Measurements from ENCODE around the gene SLC6A4. TPM values are rescaled to one million over a fixed set of nuclear protein-coding genes. Genes with fewer than 3 reads are reported as not detected.

Gene SLC6A4
- total RNA-seq, 1 experiment from 2014 or later = 0.30 TPM

DNA sequence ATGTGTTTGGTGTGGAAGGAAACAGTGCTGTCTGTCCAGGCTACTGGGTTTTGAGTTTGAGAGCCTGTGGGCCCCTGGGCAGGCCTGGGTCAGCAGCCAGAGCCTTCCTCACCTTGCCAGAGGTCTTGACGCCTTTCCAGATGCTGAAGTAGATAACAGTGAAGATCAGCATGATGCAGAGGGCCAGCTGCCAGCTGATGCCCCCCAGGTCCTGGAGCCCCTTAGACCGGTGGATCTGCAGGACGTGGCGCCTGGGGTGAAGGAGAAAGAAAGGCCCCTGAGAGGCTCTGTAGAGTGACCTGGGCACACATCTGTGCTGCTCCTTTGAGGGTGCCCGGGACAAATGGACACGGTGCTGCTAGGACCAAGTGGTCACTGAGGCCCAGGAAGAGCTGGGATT is 18.4 kb downstream of the SLC6A4 start:
- no peak for ATAC-seq
- Histone ChIP-seq H3K27me3 (ENCODE audit: insufficient read depth, low read length) (no peaks in the 10 kb centered on the region), H4K20me1 (ENCODE audit: insufficient read depth) (no peaks in the 10 kb centered on the region), H3K36me3 (ENCODE audit: control insufficient read depth in 1 of 2, insufficient read depth in 2 of 2, low read length in 2 of 2) (no peaks in the 10 kb centered on the region), H3K9me3 (ENCODE audit: control insufficient read depth in 1 of 2, insufficient read depth in 1 of 2, low read depth in 1 of 2, low read length in 2 of 2) (no peaks in the 10 kb centered on the region), H3K9me2 (ENCODE audit: insufficient read depth) (no peaks in the 10 kb centered on the region), H3K27ac (ENCODE audit: low read depth, low read length) (no peak overlapping the region), H3K4me3 (replicated peaks in 1 of 2; ENCODE audit: low read depth in 1 of 2, low read length in 2 of 2) (no peak overlapping the region), H3K9ac (ENCODE audit: low read length) (no peak overlapping the region), H3K4me1 (ENCODE audit: control insufficient read depth in 1 of 2, insufficient read depth in 2 of 2, low read length in 2 of 2) (no peaks in the 10 kb centered on the region), H3K79me2 (ENCODE audit: insufficient read depth, low read length) (no peaks in the 10 kb centered on the region), H3K4me2 (ENCODE audit: low read length) (no peak overlapping the region), H2AFZ (ENCODE audit: low read depth, low read length, poor library complexity, severe bottlenecking) (no peak overlapping the region)
- DNase-seq (ENCODE audit: low read depth, low spot score) = no peak
- intact Hi-C loops (cut with micrococcal nuclease) = no loop called here
- TF ChIP-seq FOSL1 (IDR thresholded peaks at IDR 0.05; ENCODE audit: low read depth) (no peak), ZNF274 (IDR thresholded peaks at IDR 0.05; ENCODE audit: low read depth, low read length) (no peak), SRF (IDR thresholded peaks at IDR 0.05; ENCODE audit: low read depth) (no peak), CEBPB (IDR thresholded peaks at IDR 0.05; ENCODE audit: low read depth) (no peak), JUND (IDR thresholded peaks at IDR 0.05) (no peak)
- TF ChIP-seq, protein P1, sequence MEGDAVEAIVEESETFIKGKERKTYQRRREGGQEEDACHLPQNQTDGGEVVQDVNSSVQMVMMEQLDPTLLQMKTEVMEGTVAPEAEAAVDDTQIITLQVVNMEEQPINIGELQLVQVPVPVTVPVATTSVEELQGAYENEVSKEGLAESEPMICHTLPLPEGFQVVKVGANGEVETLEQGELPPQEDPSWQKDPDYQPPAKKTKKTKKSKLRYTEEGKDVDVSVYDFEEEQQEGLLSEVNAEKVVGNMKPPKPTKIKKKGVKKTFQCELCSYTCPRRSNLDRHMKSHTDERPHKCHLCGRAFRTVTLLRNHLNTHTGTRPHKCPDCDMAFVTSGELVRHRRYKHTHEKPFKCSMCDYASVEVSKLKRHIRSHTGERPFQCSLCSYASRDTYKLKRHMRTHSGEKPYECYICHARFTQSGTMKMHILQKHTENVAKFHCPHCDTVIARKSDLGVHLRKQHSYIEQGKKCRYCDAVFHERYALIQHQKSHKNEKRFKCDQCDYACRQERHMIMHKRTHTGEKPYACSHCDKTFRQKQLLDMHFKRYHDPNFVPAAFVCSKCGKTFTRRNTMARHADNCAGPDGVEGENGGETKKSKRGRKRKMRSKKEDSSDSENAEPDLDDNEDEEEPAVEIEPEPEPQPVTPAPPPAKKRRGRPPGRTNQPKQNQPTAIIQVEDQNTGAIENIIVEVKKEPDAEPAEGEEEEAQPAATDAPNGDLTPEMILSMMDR (IDR thresholded peaks at IDR 0.05 in 2 of 3, conservative IDR thresholded peaks at IDR 0.05 in 1 of 3; ENCODE audit: borderline replicate concordance in 1 of 3, insufficient read depth in 1 of 3, low read depth in 2 of 3, low read length in 2 of 3) = no peak
- TF ChIP-seq, protein P2, sequence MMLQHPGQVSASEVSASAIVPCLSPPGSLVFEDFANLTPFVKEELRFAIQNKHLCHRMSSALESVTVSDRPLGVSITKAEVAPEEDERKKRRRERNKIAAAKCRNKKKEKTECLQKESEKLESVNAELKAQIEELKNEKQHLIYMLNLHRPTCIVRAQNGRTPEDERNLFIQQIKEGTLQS (IDR thresholded peaks at IDR 0.05) = no peak
- no TSS peak for BruUV-seq (replicated peaks)
- ChIA-PET RAD21 (ENCODE audit: low non-redundant PET in 1 of 2, low total read pairs in 2 of 2, uncharacterized antibody in 2 of 2, unreplicated experiment in 2 of 2) (no interaction called here), POLR2A (no interaction called here), CTCF (no interaction called here)

DNA sequence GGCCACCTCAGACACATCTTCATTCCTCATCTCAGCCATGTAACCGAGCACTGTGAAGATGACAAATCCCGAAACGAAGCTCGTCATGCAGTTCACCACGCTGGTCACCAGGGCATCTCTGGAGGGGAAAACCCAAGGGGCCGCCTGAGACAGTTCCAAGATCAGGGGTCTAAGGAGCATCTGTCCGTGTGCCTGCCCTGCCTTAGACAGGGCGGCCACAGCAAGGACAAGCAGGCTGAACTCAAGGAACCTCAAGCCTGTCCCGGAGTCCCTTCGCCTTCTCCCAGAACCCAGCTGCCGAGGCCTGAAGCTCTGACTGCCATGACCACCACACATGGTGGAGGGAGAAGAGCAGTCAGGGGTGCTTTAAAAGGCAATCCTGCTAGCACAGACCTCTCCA is 22.7 kb downstream of the SLC6A4 start:
- Histone ChIP-seq H3K9me3 (ENCODE audit: control insufficient read depth in 1 of 2, insufficient read depth in 1 of 2, low read depth in 1 of 2, low read length in 2 of 2) (no peaks in the 10 kb centered on the region), H3K79me2 (ENCODE audit: insufficient read depth, low read length) (no peaks in the 10 kb centered on the region), H3K36me3 (ENCODE audit: control insufficient read depth in 1 of 2, insufficient read depth in 2 of 2, low read length in 2 of 2) (no peaks in the 10 kb centered on the region), H3K9me2 (ENCODE audit: insufficient read depth) (no peaks in the 10 kb centered on the region), H3K4me3 (replicated peaks in 1 of 2; ENCODE audit: low read depth in 1 of 2, low read length in 2 of 2) (no peak overlapping the region), H3K4me2 (ENCODE audit: low read length) (no peak overlapping the region), H2AFZ (ENCODE audit: low read depth, low read length, poor library complexity, severe bottlenecking) (no peak overlapping the region), H3K27me3 (ENCODE audit: insufficient read depth, low read length) (no peaks in the 10 kb centered on the region), H3K9ac (ENCODE audit: low read length) (no peak overlapping the region), H4K20me1 (ENCODE audit: insufficient read depth) (no peaks in the 10 kb centered on the region), H3K4me1 (ENCODE audit: control insufficient read depth in 1 of 2, insufficient read depth in 2 of 2, low read length in 2 of 2) (no peaks in the 10 kb centered on the region), H3K27ac (ENCODE audit: low read depth, low read length) (no peak overlapping the region)
- CTCF ChIA-PET = no interaction called here
- DNase-seq (ENCODE audit: low read depth, low spot score) (no peak), ATAC-seq (peak; percentile 46; the same call in 1 of the 2 replicates)
- RAD21 ChIA-PET (ENCODE audit: low non-redundant PET in 1 of 2, low total read pairs in 2 of 2, uncharacterized antibody in 2 of 2, unreplicated experiment in 2 of 2) = no interaction called here
- BruUV-seq (replicated peaks) = no TSS peak
- POLR2A ChIA-PET = no interaction called here
- intact Hi-C loops (cut with micrococcal nuclease) = no loop called here
- TF ChIP-seq EZH2 (IDR thresholded peaks at IDR 0.05) (no peak), JUND (IDR thresholded peaks at IDR 0.05) (no peak), FOSL1 (IDR thresholded peaks at IDR 0.05; ENCODE audit: low read depth) (no peak), YY1 (IDR thresholded peaks at IDR 0.05; ENCODE audit: extremely low read depth, insufficient replicate concordance, low read depth, low read length) (no peak)
- TF ChIP-seq, protein P3, sequence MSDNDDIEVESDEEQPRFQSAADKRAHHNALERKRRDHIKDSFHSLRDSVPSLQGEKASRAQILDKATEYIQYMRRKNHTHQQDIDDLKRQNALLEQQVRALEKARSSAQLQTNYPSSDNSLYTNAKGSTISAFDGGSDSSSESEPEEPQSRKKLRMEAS (IDR thresholded peaks at IDR 0.05) = no peak
